ENCODE results near the gene SUCLG2. TPM values are rescaled to one million over a fixed set of nuclear protein-coding genes. Genes with fewer than 3 reads are reported as not detected.

Gene SUCLG2
- total RNA-seq, 1 donor from 2014 or later, result 44.6 TPM

DNA sequence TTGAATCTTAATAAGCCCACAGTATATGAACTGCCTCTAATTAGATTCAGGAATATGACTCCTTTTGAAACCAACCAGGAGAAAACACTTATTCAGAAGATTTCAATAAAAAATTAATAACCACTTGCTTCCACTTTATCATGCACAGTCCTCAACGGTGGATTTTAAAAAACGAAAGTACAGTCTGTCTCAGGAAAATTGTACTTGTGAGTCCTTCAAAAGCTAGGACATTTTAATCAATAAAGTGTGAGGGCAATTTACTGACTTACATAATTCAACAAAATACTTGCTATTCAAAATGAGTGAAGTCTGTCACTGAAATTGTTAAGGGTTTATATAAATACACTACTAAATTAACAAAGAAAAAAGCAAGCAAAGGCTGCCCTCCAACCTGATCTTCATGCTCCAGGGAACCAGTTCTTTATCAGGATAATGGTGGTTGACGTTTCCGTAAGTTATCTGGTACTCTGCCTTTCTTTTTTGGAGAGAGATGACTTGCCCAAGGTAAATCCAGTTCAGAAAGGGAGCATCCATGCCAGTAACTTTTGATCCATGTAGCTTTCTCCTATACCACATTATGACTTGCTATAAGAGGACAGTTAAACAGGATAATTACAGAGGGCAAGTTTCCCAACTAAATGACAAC is 17.0 kb downstream of the SUCLG2 start:
- TF ChIP-seq, protein P1, sequence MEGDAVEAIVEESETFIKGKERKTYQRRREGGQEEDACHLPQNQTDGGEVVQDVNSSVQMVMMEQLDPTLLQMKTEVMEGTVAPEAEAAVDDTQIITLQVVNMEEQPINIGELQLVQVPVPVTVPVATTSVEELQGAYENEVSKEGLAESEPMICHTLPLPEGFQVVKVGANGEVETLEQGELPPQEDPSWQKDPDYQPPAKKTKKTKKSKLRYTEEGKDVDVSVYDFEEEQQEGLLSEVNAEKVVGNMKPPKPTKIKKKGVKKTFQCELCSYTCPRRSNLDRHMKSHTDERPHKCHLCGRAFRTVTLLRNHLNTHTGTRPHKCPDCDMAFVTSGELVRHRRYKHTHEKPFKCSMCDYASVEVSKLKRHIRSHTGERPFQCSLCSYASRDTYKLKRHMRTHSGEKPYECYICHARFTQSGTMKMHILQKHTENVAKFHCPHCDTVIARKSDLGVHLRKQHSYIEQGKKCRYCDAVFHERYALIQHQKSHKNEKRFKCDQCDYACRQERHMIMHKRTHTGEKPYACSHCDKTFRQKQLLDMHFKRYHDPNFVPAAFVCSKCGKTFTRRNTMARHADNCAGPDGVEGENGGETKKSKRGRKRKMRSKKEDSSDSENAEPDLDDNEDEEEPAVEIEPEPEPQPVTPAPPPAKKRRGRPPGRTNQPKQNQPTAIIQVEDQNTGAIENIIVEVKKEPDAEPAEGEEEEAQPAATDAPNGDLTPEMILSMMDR (conservative IDR thresholded peaks at IDR 0.05; ENCODE audit: low read depth, low read length), result no peak
- H3K4me3 ChIP-seq (ENCODE audit: low read depth, low read length), result no peak overlapping the region
- DNase-seq (ENCODE audit: low read depth), result no peak

DNA sequence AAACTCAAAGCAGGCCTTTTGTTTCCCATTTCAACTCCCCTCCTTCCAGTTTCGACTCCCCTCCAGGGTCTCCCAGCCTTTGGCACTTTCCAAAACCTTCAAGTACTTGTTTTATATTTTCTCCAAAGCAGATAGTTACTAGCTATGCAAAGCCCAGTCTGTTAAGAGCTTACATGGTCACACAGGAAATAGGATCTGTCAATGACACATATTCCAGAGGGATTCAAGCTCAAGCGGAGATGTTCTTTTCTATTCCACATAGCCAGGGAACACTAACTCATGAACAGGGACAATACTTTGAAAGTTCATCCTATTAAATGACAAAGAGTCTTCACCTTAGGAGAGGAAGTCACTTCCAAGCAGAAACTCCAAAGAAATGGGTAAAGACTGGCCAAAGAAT is 18.6 kb downstream of the SUCLG2 start:
- DNase-seq (ENCODE audit: low read depth), result no peak
- no peak overlapping the region for H3K4me3 ChIP-seq (ENCODE audit: low read depth, low read length)
- TF ChIP-seq, protein P1 (conservative IDR thresholded peaks at IDR 0.05; ENCODE audit: low read depth, low read length), result no peak

DNA sequence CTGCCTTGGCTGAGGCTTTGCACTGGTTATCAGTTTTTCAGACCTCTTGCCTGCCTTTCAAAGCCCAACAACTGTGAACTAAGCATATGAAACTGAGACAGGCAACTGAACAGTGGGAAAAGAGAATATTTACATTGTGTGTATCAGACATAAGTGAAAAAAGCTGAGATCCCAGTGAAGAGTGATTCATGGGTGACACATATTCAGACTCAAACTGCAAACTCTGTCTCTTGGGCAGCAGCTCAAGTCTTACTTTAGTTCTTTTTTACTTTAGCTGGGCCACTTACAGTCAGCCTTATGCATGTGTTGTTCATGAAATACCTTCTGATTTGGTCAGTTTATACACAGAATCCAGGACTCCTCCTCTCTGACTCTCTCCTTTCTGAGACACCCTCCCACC is 19.2 kb downstream of the SUCLG2 start:
- H3K4me3 ChIP-seq (ENCODE audit: low read depth, low read length), result no peak overlapping the region
- no peak for DNase-seq (ENCODE audit: low read depth)
- TF ChIP-seq, protein P1 (conservative IDR thresholded peaks at IDR 0.05; ENCODE audit: low read depth, low read length), result no peak

DNA sequence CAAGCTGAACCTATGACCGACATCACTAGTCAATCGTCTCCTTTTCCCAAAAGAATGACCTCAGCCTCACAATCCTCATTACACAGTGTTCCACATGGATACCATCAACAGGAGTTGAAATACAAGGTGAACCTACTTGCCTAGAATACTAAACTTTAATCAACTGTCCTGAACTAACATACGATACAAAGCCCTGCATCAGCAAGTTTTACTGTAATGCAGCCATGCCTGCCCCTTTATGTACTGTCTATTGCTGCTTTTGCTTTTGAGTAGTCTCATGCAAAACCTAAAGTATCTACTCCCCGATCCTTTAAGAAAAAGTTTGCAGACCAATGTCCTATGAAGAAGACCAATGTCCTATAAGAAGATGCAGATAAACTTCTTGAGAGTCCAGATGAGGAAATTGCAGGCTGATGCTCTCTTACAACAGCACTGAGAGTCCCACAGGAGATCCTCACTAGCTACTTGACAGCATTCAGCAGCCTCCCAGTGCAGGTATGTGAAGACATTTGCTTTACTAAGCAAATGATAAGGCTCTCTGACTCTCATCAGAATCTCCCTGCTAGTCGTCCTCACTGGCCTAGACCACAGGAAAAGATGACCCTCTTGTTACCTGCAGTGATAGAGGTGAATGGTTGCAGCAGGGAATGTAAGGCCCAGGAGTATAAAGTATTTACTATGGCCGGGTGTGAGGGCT is 23.6 kb downstream of the SUCLG2 start:
- TF ChIP-seq, protein P1 (conservative IDR thresholded peaks at IDR 0.05; ENCODE audit: low read depth, low read length), result no peak
- no peak overlapping the region for H3K4me3 ChIP-seq (ENCODE audit: low read depth, low read length)
- no peak for DNase-seq (ENCODE audit: low read depth)

DNA sequence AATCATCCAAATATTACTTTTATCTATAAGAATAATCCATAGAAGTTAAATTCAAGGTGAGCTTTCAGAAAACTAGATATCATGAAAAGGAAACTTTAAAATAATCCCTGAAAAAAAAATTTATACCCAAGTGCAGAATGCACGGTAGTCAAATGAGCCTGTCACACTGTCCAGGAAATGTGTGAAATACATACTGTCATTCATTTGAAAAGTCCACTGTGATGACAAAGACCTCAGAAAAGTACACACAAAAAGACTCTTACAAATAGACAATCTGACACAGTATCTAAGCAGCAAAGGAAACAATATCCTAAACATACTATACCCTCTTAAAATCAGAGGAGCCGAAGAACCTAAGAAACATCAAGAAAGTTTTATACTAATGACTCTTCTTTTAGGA is 29.7 kb downstream of the SUCLG2 start:
- TF ChIP-seq, protein P1 (conservative IDR thresholded peaks at IDR 0.05; ENCODE audit: low read depth, low read length), result no peak
- no peak for DNase-seq (ENCODE audit: low read depth)
- H3K4me3 ChIP-seq (ENCODE audit: low read depth, low read length), result no peak overlapping the region

DNA sequence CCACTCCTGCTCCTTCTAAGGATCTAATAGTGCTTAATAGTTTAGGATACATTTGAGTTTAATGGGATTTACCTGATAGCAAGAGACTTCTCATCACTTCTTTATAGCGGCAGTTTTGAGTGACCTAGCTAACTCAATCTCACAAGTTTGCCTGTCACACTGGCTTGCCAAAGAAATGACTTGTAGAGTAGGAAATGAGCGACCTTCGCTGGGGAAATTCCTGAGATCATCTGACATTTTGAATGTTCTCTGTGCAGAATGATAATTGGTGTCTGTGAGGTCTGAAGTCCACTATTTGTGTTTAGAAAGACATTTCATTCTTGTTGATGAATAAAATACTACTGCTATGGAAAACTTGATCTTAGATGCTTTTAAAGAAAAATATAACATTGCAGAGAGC is 30.3 kb downstream of the SUCLG2 start:
- no peak overlapping the region for H3K4me3 ChIP-seq (ENCODE audit: low read depth, low read length)
- TF ChIP-seq, protein P1 (conservative IDR thresholded peaks at IDR 0.05; ENCODE audit: low read depth, low read length), result no peak

DNA sequence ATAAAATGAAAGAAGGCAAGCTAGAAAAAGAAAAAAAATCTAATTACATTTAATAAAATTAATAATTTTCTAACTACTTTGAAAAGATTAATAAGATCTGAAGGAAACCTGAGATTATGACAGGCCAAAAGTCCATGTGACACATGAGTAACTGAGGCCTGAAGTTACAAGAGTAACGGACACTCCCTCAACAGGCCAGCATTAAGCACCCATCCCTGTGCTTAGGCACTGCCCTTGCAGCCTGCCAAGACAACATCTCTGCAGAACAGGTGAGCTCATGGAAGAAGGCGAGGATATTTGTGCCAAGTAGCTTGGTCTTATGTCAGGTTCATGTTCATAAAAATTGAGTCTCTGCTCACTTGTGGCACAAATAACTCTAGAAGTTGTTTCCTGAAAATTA is 31.8 kb downstream of the SUCLG2 start:
- TF ChIP-seq, protein P1 (conservative IDR thresholded peaks at IDR 0.05; ENCODE audit: low read depth, low read length), result no peak
- DNase-seq (ENCODE audit: low read depth), result no peak
- no peak overlapping the region for H3K4me3 ChIP-seq (ENCODE audit: low read depth, low read length)

More for the DNA sequence above, 30.3 kb downstream of the SUCLG2 start:
- DNase-seq (ENCODE audit: low read depth), result no peak
